Measurements from ENCODE around the gene HDAC3. TPM values are rescaled to one million over a fixed set of nuclear protein-coding genes. Genes with fewer than 3 reads are reported as not detected.

Gene HDAC3
- 42.2 and 45.4 TPM in 2 replicates for total RNA-seq

DNA sequence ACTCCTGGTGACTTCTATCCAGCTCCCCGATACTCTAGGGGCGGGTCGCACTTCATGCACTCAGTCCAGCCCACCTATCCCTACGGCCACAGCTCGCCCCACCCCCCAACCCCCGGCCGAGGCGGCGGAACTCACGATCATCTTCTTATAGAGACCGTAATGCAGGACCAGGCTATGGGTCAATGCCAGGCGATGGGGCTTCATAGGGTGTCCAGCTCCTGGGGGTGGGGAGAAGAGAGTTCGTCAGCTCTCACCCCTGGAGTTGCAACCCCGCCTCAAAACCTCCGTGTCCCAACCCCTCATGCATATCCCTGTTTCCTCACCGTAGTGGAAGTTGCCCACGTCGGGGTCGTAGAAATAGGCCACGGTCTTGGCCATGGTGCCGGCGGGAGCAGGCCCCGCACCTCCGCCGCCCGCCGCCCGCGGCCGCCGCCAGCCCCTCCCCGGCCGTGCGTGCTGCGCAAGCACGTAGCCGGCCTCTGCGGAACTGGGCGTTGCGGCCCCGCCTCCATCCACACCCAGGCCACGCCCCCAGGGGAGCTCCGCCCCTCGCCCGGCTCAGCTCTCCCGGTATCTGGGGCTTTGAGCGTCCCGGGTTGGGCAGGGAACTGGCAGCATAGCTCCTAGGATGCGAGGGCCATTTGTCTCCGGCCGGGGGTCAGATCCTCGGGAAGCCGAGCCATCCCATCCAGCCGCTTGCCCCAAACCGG, at the start of gene HDAC3, which contains the start of gene RELL2:
Gene HDAC3 (minus strand): TSS at position 437 of the 710 bp plus-strand sequence. CDS start 59 bp downstream, at position 378.
Gene RELL2 (plus strand): TSS at position 585 of the 710 bp plus-strand sequence. CDS start 1,229 bp downstream, outside the sequence.

GRCh38 chr5:141681695-141682641, 45.3 kb upstream of the HDAC3 start, which contains the start of gene ARAP3:
ARAP3 (minus strand) TSS chr5:141682230; CDS start chr5:141680486, 1,744 bp downstream.

DNA sequence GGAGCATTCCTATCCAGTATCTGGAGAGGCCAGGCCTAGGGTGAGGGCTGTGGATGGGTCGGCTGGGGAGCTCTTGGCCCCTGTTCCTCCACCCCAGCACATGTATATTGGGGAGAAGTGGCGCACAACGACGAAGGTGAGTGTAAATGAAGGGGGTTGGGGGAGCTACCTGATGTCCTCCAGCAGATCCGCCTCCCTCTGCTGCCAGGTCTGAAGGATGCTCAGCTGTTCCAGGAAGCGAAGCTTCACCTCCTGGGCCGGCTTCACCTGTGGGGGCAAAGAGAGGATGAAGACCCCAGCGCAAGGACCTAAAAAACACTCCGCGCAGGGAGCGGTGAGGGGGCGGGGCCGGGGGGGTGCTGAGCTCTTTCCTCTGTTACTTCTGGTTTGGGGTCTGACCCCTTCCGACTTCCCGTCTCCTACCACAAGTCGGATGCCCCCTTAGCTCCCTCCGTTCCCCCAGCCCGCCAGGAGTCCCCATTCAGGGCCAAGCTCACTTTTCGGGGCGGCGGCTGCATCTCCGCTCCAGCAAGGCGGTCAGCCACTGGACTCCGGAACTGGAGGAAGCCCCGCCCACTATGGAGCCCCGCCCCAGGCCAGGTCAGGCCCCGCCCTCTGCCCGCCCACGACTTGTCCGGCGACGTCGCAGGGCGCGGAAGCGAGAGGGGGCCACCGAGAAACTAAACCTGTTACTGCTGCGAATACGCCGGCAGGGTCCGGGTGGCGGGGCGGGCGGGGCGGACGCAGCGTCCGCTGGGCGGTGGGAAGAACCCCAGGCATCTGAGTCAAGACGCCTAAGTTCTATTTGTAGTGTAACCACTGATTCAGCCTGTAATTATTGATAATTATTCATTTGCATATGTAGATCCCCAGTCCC, 14.4 kb upstream of the HDAC3 start, which contains the start of gene FCHSD1:
Gene FCHSD1 (minus strand): TSS at position 568 of the 877 bp plus-strand sequence. CDS start 50 bp downstream, at position 518.

GRCh38 chr5:141618804-141619554, 17.7 kb downstream of the HDAC3 start, which contains the start of gene DIAPH1:
DIAPH1 (minus strand) TSS chr5:141619000; CDS start chr5:141618914, 86 bp downstream.

Other genes starting within 250 kb of the HDAC3 start
- gene PCDHGB4, start 249.2 kb downstream of the HDAC3 start, total RNA-seq: 4.0 and 4.4 TPM in 2 replicates
- gene PCDHGA8, start 244.2 kb downstream of the HDAC3 start, total RNA-seq: 0.15 and 0.67 TPM in 2 replicates
- gene PCDHGB5, start 238.9 kb downstream of the HDAC3 start, total RNA-seq: 10.6 and 13.8 TPM in 2 replicates
- gene PCDHGA9, start 234.1 kb downstream of the HDAC3 start, total RNA-seq: 1.7 and 1.9 TPM in 2 replicates
- 1.3 and 2.1 TPM in 2 replicates for gene PCDHGB6, start 228.8 kb downstream of the HDAC3 start, total RNA-seq
- 4.9 and 5.2 TPM in 2 replicates for gene PCDHGA10, start 223.9 kb downstream of the HDAC3 start, total RNA-seq
- 6.1 and 7.2 TPM in 2 replicates for gene PCDHGB7, start 219.2 kb downstream of the HDAC3 start, total RNA-seq
- gene PCDHGA11, start 215.8 kb downstream of the HDAC3 start, total RNA-seq: 10.9 and 11.6 TPM in 2 replicates
- 7.7 and 8.4 TPM in 2 replicates for gene PCDHGA12, start 206.3 kb downstream of the HDAC3 start, total RNA-seq
- 39.3 and 42.2 TPM in 2 replicates for gene PCDHGC3, start 160.9 kb downstream of the HDAC3 start, total RNA-seq
- 0.17 and 0.30 TPM in 2 replicates for gene PCDHGC4, start 151.8 kb downstream of the HDAC3 start, total RNA-seq
- 0.17 and 0.30 TPM in 2 replicates for gene PCDHGC5, start 147.8 kb downstream of the HDAC3 start, total RNA-seq
- gene DIAPH1, start 17.8 kb downstream of the HDAC3 start, total RNA-seq: 32.7 and 36.8 TPM in 2 replicates
- gene RELL2, start 148 bp upstream of the HDAC3 start, total RNA-seq: 1.9 and 3.0 TPM in 2 replicates
- 18.3 and 19.0 TPM in 2 replicates for gene FCHSD1, start 14.6 kb upstream of the HDAC3 start, total RNA-seq
- gene ARAP3, start 45.4 kb upstream of the HDAC3 start, total RNA-seq: 9.9 and 11.3 TPM in 2 replicates
- 0.15 and 0.17 TPM in 2 replicates for gene PCDH1, start 241.6 kb upstream of the HDAC3 start, total RNA-seq

Data from bronchus fibroblast of lung (primary cell).